ENCODE data around the gene PNPLA6.
"Not testable (repeated sequence)": the region's sequence is repeated elsewhere in the genome, so short reads cannot be mapped to it uniquely, and the experiment has no call there.

DNA sequence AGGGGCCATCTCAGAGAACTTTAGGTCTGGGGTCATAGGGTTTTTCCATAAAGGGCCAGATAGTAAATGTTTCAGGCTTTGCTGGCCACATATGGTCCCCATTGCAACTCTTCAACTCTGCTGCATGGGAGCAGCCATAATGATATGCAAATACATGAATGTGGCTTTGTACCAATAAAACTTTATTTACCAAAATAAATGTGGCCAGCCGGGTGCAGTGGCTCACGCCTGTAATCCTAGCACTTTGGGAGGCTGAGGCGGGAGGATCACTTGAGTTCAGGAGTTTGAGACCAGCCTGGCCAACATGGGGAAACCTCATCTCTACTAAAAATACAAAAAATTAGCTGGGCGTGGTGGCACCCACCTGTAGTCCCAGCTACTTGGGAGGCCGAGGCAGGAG, 3.5 kb downstream of the PNPLA6 start:
- TF ChIP-seq, protein P1, sequence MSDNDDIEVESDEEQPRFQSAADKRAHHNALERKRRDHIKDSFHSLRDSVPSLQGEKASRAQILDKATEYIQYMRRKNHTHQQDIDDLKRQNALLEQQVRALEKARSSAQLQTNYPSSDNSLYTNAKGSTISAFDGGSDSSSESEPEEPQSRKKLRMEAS (IDR thresholded peaks at IDR 0.05), result not testable (repeated sequence)
- TF ChIP-seq, protein P2, sequence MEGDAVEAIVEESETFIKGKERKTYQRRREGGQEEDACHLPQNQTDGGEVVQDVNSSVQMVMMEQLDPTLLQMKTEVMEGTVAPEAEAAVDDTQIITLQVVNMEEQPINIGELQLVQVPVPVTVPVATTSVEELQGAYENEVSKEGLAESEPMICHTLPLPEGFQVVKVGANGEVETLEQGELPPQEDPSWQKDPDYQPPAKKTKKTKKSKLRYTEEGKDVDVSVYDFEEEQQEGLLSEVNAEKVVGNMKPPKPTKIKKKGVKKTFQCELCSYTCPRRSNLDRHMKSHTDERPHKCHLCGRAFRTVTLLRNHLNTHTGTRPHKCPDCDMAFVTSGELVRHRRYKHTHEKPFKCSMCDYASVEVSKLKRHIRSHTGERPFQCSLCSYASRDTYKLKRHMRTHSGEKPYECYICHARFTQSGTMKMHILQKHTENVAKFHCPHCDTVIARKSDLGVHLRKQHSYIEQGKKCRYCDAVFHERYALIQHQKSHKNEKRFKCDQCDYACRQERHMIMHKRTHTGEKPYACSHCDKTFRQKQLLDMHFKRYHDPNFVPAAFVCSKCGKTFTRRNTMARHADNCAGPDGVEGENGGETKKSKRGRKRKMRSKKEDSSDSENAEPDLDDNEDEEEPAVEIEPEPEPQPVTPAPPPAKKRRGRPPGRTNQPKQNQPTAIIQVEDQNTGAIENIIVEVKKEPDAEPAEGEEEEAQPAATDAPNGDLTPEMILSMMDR (IDR thresholded peaks at IDR 0.05; ENCODE audit: control extremely low read depth in 1 of 3, insufficient read depth in 1 of 3, low read depth in 1 of 3, low read length in 3 of 3), result not testable (repeated sequence)
- not testable (repeated sequence) for TF ChIP-seq EZH2 (IDR thresholded peaks at IDR 0.05; ENCODE audit: low read depth, low read length, severe bottlenecking); EP300 (IDR thresholded peaks at IDR 0.05; ENCODE audit: borderline replicate concordance in 1 of 2, low read depth in 2 of 2, low read length in 2 of 2); TAF1 (IDR thresholded peaks at IDR 0.05; ENCODE audit: low read depth, low read length); BCL11A (IDR thresholded peaks at IDR 0.05; ENCODE audit: low read depth in 2 of 2, low read length in 2 of 2); JUN (IDR thresholded peaks at IDR 0.05; ENCODE audit: low read depth, low read length); POLR2AphosphoS5 (IDR thresholded peaks at IDR 0.05; ENCODE audit: low read depth, low read length); CEBPB (IDR thresholded peaks at IDR 0.05; ENCODE audit: low read depth, low read length); SIN3A (conservative IDR thresholded peaks at IDR 0.05 in 1 of 2, IDR thresholded peaks at IDR 0.05 in 1 of 2; ENCODE audit: low read depth in 1 of 2, low read length in 2 of 2); POLR2A (IDR thresholded peaks at IDR 0.05; ENCODE audit: control extremely low read depth in 1 of 2, low read depth in 2 of 2, low read length in 2 of 2); CBX5 (IDR thresholded peaks at IDR 0.05; ENCODE audit: low read depth, low read length)
- TF ChIP-seq, protein P3, sequence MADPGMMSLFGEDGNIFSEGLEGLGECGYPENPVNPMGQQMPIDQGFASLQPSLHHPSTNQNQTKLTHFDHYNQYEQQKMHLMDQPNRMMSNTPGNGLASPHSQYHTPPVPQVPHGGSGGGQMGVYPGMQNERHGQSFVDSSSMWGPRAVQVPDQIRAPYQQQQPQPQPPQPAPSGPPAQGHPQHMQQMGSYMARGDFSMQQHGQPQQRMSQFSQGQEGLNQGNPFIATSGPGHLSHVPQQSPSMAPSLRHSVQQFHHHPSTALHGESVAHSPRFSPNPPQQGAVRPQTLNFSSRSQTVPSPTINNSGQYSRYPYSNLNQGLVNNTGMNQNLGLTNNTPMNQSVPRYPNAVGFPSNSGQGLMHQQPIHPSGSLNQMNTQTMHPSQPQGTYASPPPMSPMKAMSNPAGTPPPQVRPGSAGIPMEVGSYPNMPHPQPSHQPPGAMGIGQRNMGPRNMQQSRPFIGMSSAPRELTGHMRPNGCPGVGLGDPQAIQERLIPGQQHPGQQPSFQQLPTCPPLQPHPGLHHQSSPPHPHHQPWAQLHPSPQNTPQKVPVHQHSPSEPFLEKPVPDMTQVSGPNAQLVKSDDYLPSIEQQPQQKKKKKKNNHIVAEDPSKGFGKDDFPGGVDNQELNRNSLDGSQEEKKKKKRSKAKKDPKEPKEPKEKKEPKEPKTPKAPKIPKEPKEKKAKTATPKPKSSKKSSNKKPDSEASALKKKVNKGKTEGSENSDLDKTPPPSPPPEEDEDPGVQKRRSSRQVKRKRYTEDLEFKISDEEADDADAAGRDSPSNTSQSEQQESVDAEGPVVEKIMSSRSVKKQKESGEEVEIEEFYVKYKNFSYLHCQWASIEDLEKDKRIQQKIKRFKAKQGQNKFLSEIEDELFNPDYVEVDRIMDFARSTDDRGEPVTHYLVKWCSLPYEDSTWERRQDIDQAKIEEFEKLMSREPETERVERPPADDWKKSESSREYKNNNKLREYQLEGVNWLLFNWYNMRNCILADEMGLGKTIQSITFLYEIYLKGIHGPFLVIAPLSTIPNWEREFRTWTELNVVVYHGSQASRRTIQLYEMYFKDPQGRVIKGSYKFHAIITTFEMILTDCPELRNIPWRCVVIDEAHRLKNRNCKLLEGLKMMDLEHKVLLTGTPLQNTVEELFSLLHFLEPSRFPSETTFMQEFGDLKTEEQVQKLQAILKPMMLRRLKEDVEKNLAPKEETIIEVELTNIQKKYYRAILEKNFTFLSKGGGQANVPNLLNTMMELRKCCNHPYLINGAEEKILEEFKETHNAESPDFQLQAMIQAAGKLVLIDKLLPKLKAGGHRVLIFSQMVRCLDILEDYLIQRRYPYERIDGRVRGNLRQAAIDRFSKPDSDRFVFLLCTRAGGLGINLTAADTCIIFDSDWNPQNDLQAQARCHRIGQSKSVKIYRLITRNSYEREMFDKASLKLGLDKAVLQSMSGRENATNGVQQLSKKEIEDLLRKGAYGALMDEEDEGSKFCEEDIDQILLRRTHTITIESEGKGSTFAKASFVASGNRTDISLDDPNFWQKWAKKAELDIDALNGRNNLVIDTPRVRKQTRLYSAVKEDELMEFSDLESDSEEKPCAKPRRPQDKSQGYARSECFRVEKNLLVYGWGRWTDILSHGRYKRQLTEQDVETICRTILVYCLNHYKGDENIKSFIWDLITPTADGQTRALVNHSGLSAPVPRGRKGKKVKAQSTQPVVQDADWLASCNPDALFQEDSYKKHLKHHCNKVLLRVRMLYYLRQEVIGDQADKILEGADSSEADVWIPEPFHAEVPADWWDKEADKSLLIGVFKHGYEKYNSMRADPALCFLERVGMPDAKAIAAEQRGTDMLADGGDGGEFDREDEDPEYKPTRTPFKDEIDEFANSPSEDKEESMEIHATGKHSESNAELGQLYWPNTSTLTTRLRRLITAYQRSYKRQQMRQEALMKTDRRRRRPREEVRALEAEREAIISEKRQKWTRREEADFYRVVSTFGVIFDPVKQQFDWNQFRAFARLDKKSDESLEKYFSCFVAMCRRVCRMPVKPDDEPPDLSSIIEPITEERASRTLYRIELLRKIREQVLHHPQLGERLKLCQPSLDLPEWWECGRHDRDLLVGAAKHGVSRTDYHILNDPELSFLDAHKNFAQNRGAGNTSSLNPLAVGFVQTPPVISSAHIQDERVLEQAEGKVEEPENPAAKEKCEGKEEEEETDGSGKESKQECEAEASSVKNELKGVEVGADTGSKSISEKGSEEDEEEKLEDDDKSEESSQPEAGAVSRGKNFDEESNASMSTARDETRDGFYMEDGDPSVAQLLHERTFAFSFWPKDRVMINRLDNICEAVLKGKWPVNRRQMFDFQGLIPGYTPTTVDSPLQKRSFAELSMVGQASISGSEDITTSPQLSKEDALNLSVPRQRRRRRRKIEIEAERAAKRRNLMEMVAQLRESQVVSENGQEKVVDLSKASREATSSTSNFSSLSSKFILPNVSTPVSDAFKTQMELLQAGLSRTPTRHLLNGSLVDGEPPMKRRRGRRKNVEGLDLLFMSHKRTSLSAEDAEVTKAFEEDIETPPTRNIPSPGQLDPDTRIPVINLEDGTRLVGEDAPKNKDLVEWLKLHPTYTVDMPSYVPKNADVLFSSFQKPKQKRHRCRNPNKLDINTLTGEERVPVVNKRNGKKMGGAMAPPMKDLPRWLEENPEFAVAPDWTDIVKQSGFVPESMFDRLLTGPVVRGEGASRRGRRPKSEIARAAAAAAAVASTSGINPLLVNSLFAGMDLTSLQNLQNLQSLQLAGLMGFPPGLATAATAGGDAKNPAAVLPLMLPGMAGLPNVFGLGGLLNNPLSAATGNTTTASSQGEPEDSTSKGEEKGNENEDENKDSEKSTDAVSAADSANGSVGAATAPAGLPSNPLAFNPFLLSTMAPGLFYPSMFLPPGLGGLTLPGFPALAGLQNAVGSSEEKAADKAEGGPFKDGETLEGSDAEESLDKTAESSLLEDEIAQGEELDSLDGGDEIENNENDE (IDR thresholded peaks at IDR 0.05; ENCODE audit: insufficient replicate concordance, low read length), result not testable (repeated sequence)

Measured in H1 (cell line).